GM13977 (cell line): Measurements from ENCODE around the gene NRBP1.

ENCODE experiments used
- DNase-seq: peaks from one replicate; pipeline ENCODE4 v3.0.0; 2012; ENCODE audit warnings: low spot score
- CTCF ChIP-seq: IDR thresholded peaks from 2 replicates; pipeline ENCODE4 v1.5.1; 2012; ENCODE audit warnings: mild to moderate bottlenecking, control low read depth; ENCODE audit not compliant: insufficient read depth; ENCODE audit errors: extremely low read depth, missing control alignments
- in situ Hi-C: fragments of 300-500 bp; cut with MboI; formaldehyde crosslinking; loops from one replicate; pipeline ENCODE4 v1.12.0; 2022; ENCODE audit warnings: low sequenced_read_pairs, low pct_unique_long_range_greater_than_20kb, mixed read lengths, inconsistent platforms; ENCODE audit not compliant: unreplicated experiment

NRBP1 gene

DNA sequence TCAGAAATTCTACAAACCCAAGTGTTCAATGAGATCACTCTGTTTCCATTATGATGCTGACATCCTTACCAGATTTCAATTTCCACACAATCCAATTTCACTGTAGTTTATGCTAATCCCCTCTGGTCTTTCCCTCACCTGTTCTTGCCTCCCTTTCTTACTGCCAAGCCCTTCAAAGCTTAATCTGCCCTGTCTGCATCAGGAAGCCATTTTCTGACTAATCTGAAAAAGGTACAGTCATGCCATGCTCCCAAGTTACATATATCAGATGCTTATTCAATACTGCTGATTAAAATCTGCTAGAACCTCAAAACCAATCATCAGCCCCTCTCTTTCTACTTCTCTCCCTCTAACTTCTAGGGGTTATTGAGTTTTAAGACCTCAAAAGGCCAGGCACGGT lies 22.7 kb downstream of the NRBP1 start:
- DNase-seq = no peak
- TF ChIP-seq CTCF = no peak
- in situ Hi-C loops = no loop called here

DNA sequence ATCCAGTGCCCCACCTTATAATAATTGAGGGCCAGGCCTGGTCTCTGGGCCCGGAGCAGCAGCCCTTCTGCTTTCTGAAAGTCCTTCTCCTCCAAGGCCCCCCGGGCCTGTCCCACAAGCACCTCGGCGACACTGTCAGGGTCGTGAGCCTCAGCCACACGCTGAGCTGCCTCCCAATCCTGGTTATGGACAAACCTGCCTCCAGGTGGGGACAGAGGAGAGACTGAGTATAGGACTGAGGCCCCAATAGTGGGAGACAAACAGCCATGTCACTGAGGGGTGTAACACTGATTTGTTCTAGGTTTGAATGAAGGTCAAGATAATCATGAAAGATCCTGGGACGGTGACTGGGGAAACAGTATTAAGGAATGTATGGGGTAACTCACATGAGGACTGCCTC lies 25.5 kb downstream of the NRBP1 start:
- DNase-seq = no peak
- in situ Hi-C loops = no loop called here
- TF ChIP-seq CTCF = no peak

- DNase-seq = no peak
- in situ Hi-C loops = no loop called here
- TF ChIP-seq CTCF = no peak
Measured at GRCh38 chr2:27461118-27461517, 32.7 kb downstream of the NRBP1 start.

GRCh38 chr2:27464443-27464842 lies 36.0 kb downstream of the NRBP1 start:
- in situ Hi-C loops = no loop called here
- DNase-seq = no peak
- TF ChIP-seq CTCF = no peak

- in situ Hi-C loops = no loop called here
- no peak for DNase-seq
Measured at GRCh38 chr2:27471961-27472360, 43.5 kb downstream of the NRBP1 start.

DNA sequence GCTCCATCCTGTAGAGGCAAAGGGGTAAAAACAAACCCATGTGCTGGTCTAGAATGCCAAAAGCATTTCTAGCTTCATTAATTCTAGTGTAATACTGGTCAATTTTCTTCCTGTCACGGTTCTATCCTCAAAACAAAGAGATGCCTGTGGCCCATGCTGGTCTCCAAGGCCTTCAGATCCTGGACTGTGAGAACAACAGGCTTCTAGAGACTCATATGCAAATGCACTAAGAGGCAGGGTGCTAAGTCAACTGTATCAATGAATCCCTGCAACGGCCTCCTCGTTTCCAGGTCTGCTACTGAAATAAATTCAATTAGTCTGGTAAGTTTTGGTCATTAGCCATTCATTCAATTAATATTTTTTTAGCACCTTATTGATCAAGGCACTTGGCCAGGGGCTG lies 57.1 kb downstream of the NRBP1 start:
- no peak for DNase-seq
- in situ Hi-C loops = no loop called here
- TF ChIP-seq CTCF = no peak

More at GRCh38 chr2:27471961-27472360, 43.5 kb downstream of the NRBP1 start:
- TF ChIP-seq CTCF = no peak

DNA sequence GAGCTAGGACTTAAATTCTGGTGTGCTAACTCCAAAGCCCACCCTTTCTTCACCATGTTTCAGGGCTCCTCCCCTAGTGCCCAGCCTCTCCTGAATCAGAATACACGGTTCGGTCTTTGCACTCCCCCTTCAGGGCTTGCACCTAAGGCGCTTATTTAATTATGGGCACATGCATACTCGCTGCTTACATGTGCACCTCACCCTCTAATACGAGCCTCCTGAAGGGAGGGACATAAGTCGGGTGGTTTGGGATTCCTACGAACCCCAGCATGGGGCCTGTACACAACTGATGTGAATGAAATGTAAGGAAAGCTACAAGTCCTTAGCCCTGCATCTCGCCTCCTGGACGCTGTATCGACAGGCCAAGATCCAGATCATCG lies 60.7 kb downstream of the NRBP1 start:
- DNase-seq = no peak
- in situ Hi-C loops = no loop called here
- TF ChIP-seq CTCF = peak; percentile 1
